H1 (cell line): ENCODE measurements around the gene FBXL14. TPM values are rescaled to one million over a fixed set of nuclear protein-coding genes. Genes with fewer than 3 reads are reported as not detected.

ENCODE experiments used
- CTCF ChIA-PET: fragments of 300-600 bp; sonication (Branson Sonifier 250); formaldehyde crosslinking; loops from one replicate; lab custom pipeline; 2021; ENCODE audit not compliant: partially characterized antibody; lab: Charles Lee
- POLR2A ChIA-PET: fragments of 300-600 bp; sonication (Branson Sonifier 250); formaldehyde crosslinking; loops from one replicate; lab custom pipeline; 2021; ENCODE audit warnings: inconsistent platforms; ENCODE audit not compliant: partially characterized antibody; lab: Charles Lee
- DNase-seq, 2 experiments: peaks; one replicate each; pipeline versions ENCODE4 v3.0.0 to v3.0.0-alpha.2; 2010 to 2022; ENCODE audit warnings: low spot score in 2 of 2, low read depth in 1 of 2, mixed read lengths in 1 of 2
- FAIRE-seq: peaks from 2 replicates; lab custom pipeline; 2011; peaks lifted over from hg19 to GRCh38; lab: Jason Lieb, UNC
- H2AFZ ChIP-seq: 2 replicates; pipeline ENCODE4 v1.8.1; 2012; ENCODE audit warnings: low read length, inconsistent platforms
- H2AK5ac ChIP-seq: 2 replicates; pipeline ENCODE4 v1.6.1; 2013; ENCODE audit warnings: low read depth, low read length
- H2BK120ac ChIP-seq: replicated peaks from 2 replicates; pipeline ENCODE3; 2013; ENCODE audit warnings: low read depth, low read length, inconsistent platforms
- H2BK12ac ChIP-seq: 2 replicates; pipeline ENCODE4 v1.6.1; 2013; ENCODE audit warnings: low read depth, low read length
- H2BK15ac ChIP-seq: 2 replicates; pipeline ENCODE4 v1.6.1; 2013; ENCODE audit warnings: low read length
- H2BK20ac ChIP-seq: 2 replicates; pipeline ENCODE4 v1.6.1; 2013; ENCODE audit warnings: low read length
- H2BK5ac ChIP-seq: 2 replicates; pipeline ENCODE4 v1.6.1; 2013; ENCODE audit warnings: low read depth, low read length
- H3K14ac ChIP-seq: 2 replicates; pipeline ENCODE4 v1.6.1; 2013; ENCODE audit warnings: inconsistent platforms; ENCODE audit not compliant: insufficient read length
- H3K18ac ChIP-seq: 2 replicates; pipeline ENCODE4 v1.6.1; 2013; ENCODE audit warnings: low read length; ENCODE audit errors: extremely low read depth
- H3K23ac ChIP-seq: 2 replicates; pipeline ENCODE4 v1.6.1; 2013; ENCODE audit warnings: inconsistent platforms; ENCODE audit not compliant: insufficient read length
- H3K23me2 ChIP-seq: 2 replicates; pipeline ENCODE4 v1.6.1; 2013; ENCODE audit warnings: low read depth, low read length
- H3K27ac ChIP-seq: 2 replicates; pipeline ENCODE4 v1.6.1; 2011; ENCODE audit warnings: low read depth, low read length, inconsistent platforms
- H3K27me3 ChIP-seq, 4 experiments: replicated peaks in 1 of 4; 1 replicate in 1 of 4; 2 replicates in 3 of 4; pipeline versions ENCODE4 v1.6.1 to v1.8.1; 2011 to 2013; ENCODE audit warnings: low read length in 3 of 4, mild to moderate bottlenecking in 3 of 4, inconsistent platforms in 2 of 4, mixed read lengths in 2 of 4, moderate library complexity in 1 of 4; ENCODE audit not compliant: control insufficient read depth in 3 of 4, insufficient read depth in 3 of 4; ENCODE audit errors: extremely low read depth in 1 of 4
- H3K36me3 ChIP-seq, 4 experiments: 2 replicates each; pipeline versions ENCODE4 v1.6.1 to v1.8.1; 2011 to 2013; ENCODE audit warnings: mild to moderate bottlenecking in 4 of 4, low read length in 3 of 4, moderate library complexity in 2 of 4, control low read depth in 1 of 4, inconsistent platforms in 1 of 4; ENCODE audit not compliant: insufficient read depth in 4 of 4, control insufficient read depth in 2 of 4
- H3K4ac ChIP-seq: replicated peaks from 2 replicates; pipeline ENCODE3; 2013; ENCODE audit warnings: low read length, low read depth, mixed read lengths, inconsistent platforms; ENCODE audit not compliant: insufficient read length
- H3K4me1 ChIP-seq, 4 experiments: replicated peaks in 1 of 4; 1 replicate in 1 of 4; 2 replicates in 3 of 4; pipeline versions ENCODE4 v1.6.1 to v1.8.1; 2011 to 2013; ENCODE audit warnings: low read length in 3 of 4, inconsistent platforms in 2 of 4, mixed read lengths in 1 of 4; ENCODE audit not compliant: insufficient read depth in 4 of 4, control insufficient read depth in 3 of 4
- H3K4me2 ChIP-seq, 2 experiments: 2 replicates each; pipeline versions ENCODE4 v1.6.1 to v1.8.1; 2011 to 2013; ENCODE audit warnings: low read depth in 2 of 2, low read length in 2 of 2, control low read depth in 1 of 2, inconsistent platforms in 1 of 2, mild to moderate bottlenecking in 1 of 2; ENCODE audit not compliant: insufficient read depth in 1 of 2
- H3K4me3 ChIP-seq, 4 experiments: fragments of 200-600, 300-600 bp in 1 of 4; sonication (generic), shearing (Covaris generic), sonication (Bioruptor Twin) in 1 of 4; 2 replicates each; pipeline versions ENCODE4 v1.5.1 to v1.8.1; 2011 to 2016; ENCODE audit warnings: low read length in 4 of 4, low read depth in 3 of 4, control low read depth in 2 of 4, inconsistent platforms in 2 of 4, mild to moderate bottlenecking in 2 of 4, mixed read lengths in 1 of 4, moderate library complexity in 1 of 4; ENCODE audit not compliant: insufficient read depth in 2 of 4; ENCODE audit errors: extremely low read depth in 1 of 4
- H3K56ac ChIP-seq: replicated peaks from 2 replicates; pipeline ENCODE3; 2013; ENCODE audit warnings: low read depth, mild to moderate bottlenecking, mixed read lengths, low read length, inconsistent platforms; ENCODE audit not compliant: insufficient read length
- H3K79me1 ChIP-seq: 2 replicates; pipeline ENCODE4 v1.6.1; 2013; ENCODE audit warnings: low read depth, low read length, control low read depth
- H3K79me2 ChIP-seq, 2 experiments: 2 replicates each; pipeline versions ENCODE4 v1.6.1 to v1.8.1; 2012 to 2013; ENCODE audit warnings: low read length in 2 of 2, mild to moderate bottlenecking in 2 of 2, inconsistent platforms in 1 of 2; ENCODE audit not compliant: insufficient read depth in 2 of 2, control insufficient read depth in 1 of 2
- H3K9ac ChIP-seq, 4 experiments: replicated peaks in 1 of 4; 1 replicate in 1 of 4; 2 replicates in 3 of 4; pipeline versions ENCODE4 v1.6.1 to v1.8.1; 2011 to 2013; ENCODE audit warnings: low read depth in 3 of 4, low read length in 3 of 4, control low read depth in 2 of 4, mild to moderate bottlenecking in 2 of 4, moderate library complexity in 2 of 4, inconsistent platforms in 1 of 4; ENCODE audit errors: extremely low read depth in 1 of 4
- H3K9me3 ChIP-seq, 2 experiments: 2 replicates each; pipeline versions ENCODE4 v1.6.1 to v1.8.1; 2012 to 2013; ENCODE audit warnings: mild to moderate bottlenecking in 2 of 2, moderate library complexity in 2 of 2, control low read depth in 1 of 2, inconsistent platforms in 1 of 2, low read depth in 1 of 2, low read length in 1 of 2, mixed read lengths in 1 of 2; ENCODE audit not compliant: insufficient read depth in 2 of 2
- H4K20me1 ChIP-seq, 2 experiments: replicated peaks in 1 of 2; 2 replicates each; pipeline versions ENCODE3 to v1.8.1; 2011 to 2013; ENCODE audit warnings: inconsistent platforms in 2 of 2, low read length in 2 of 2, mild to moderate bottlenecking in 1 of 2; ENCODE audit not compliant: insufficient read depth in 2 of 2, control insufficient read depth in 1 of 2
- H4K5ac ChIP-seq: 2 replicates; pipeline ENCODE4 v1.6.1; 2013; ENCODE audit warnings: low read length, low read depth, mixed read lengths, inconsistent platforms; ENCODE audit not compliant: insufficient read length
- H4K8ac ChIP-seq: 2 replicates; pipeline ENCODE4 v1.8.0; 2013; ENCODE audit warnings: mild to moderate bottlenecking, moderate library complexity, low read length, inconsistent platforms; ENCODE audit not compliant: insufficient read depth; ENCODE audit errors: extremely low read depth
- H4K91ac ChIP-seq: replicated peaks from 2 replicates; pipeline ENCODE3; 2013; ENCODE audit warnings: low read length, mixed read lengths, inconsistent platforms; ENCODE audit not compliant: insufficient read length
- CHD1 ChIP-seq: IDR thresholded peaks from 2 replicates; pipeline ENCODE4 v1.6.1; 2012; ENCODE audit warnings: low read depth, low read length, improper control_type of control experiment
- EGR1 ChIP-seq: IDR thresholded peaks from 2 replicates; pipeline ENCODE4 v1.6.1; 2011; ENCODE audit warnings: low read depth, low read length, borderline replicate concordance
- EZH2 ChIP-seq: fragments of 200-600 bp; sonication (generic); IDR thresholded peaks from 2 replicates; pipeline ENCODE4 v1.7.1; 2012; ENCODE audit warnings: low read depth, mild to moderate bottlenecking, moderate library complexity, low read length, inconsistent platforms; ENCODE audit not compliant: severe bottlenecking
- JUND ChIP-seq: IDR thresholded peaks from 2 replicates; pipeline ENCODE4 v1.6.1; 2011; ENCODE audit warnings: mild to moderate bottlenecking, improper control_type of control experiment, low read length
- POLR2A ChIP-seq, 2 experiments: IDR thresholded peaks; 1 replicate in 1 of 2; 2 replicates in 1 of 2; pipeline ENCODE4 v1.6.1; 2011; ENCODE audit warnings: low read depth in 2 of 2, low read length in 2 of 2, mild to moderate bottlenecking in 2 of 2; ENCODE audit errors: control extremely low read depth in 1 of 2
- POU5F1 ChIP-seq: IDR thresholded peaks from 2 replicates; pipeline ENCODE4 v1.6.1; 2011; ENCODE audit warnings: low read depth, mild to moderate bottlenecking, low read length, moderate library complexity
- RAD21 ChIP-seq, 2 experiments: IDR thresholded peaks in 1 of 2; conservative IDR thresholded peaks in 1 of 2; 2 replicates each; pipeline ENCODE4 v1.6.1; 2011; ENCODE audit warnings: low read depth in 2 of 2, low read length in 2 of 2, improper control_type of control experiment in 1 of 2, inconsistent platforms in 1 of 2, mild to moderate bottlenecking in 1 of 2, moderate library complexity in 1 of 2
- SAP30 ChIP-seq: fragments of 300-600 bp; sonication (generic); IDR thresholded peaks from 2 replicates; pipeline ENCODE4 v1.7.1; 2012; ENCODE audit warnings: low read length, moderate library complexity, mild to moderate bottlenecking, inconsistent platforms; ENCODE audit not compliant: insufficient read depth, insufficient replicate concordance
- SRF ChIP-seq: IDR thresholded peaks from 2 replicates; pipeline ENCODE4 v1.6.1; 2011; ENCODE audit warnings: mild to moderate bottlenecking, low read depth, low read length, moderate library complexity
- TEAD4 ChIP-seq: IDR thresholded peaks from 2 replicates; pipeline ENCODE4 v1.6.1; 2012; ENCODE audit warnings: low read depth, low read length, inconsistent platforms, mixed read lengths
- WGBS, 2 experiments: shearing (Covaris generic) in 1 of 2; methylation state at CpG; one replicate each; pipeline versions ENCODE4 v1.1.6 to v1.1.7; 2013 to 2015; ENCODE audit warnings: low lambda C conversion rate in 2 of 2, mixed read lengths in 2 of 2, inconsistent platforms in 1 of 2, low coverage in 1 of 2, missing lambda C conversion rate in 1 of 2; ENCODE audit not compliant: insufficient replicate concordance in 2 of 2, insufficient coverage in 1 of 2, insufficient read length in 1 of 2; ENCODE audit errors: extremely low coverage in 1 of 2, missing lambda C conversion rate in 1 of 2; 5-methylcytosine and 5-hydroxymethylcytosine counted together
- polyA plus RNA-seq, 7 experiments: library from polyadenylated mRNA; depleted of rRNA in 3 of 7; stranded (reverse) in 5 of 7; unstranded in 2 of 7; fragments of >200 nt in 5 of 7; fragments of 200-250 nt in 2 of 7; gene quantifications; 1 replicate in 5 of 7; 2 replicates in 1 of 7; 4 replicates in 1 of 7; pipeline versions ENCODE4 v1.2.1 to v1.2.3, GENCODE V29; 2011 to 2013; ENCODE audit warnings: missing spikeins in 2 of 7, mixed read lengths in 2 of 7
- total RNA-seq: library from RNA; stranded (reverse); fragmentation: NEBNext Ultra II Directional; extraction: Animal tissue kit (Norgen Biotek cat#: 25700); gene quantifications from 2 replicates; pipeline ENCODE4 v1.2.1, GENCODE V29; 2021

Gene FBXL14
- total and polyA plus RNA-seq, 2 of the 8 experiments (the other 6 are each of a cell fraction or from before 2014, with no cell fraction given), result 5.5 to 9.6 TPM

DNA sequence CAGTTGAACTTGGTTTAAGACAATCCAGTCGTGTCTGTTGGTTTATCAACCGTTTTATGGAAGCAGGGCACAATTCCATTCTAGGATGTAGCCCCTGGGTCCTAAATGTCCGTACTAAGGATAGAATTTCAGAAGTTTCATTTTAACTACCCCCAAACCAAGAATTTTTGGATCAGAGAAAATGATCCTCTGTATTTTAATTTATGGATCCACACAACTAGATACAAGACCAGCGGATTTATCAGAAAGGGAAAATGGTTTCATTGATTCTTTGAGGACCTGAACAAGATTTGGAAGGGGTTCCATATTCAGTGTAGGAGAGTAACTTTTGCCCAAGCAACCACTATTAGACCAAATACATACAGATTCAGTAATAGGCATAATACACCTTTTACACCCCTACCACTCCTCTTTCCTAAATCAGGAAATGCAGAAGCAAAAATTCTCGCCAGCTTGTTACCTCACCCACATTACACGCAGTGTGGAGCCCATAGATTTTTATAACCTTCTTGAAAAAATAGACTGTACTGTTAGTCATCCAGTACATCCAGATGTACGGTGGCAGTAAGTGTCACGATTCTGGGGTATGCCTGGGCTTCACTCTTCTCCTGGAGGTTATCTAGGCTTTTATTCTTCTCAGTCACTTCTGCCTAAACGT lies 1.4 kb upstream of the FBXL14 start:
- H3K27me3 ChIP-seq, result peaks cover 21 to 50% (median 41%) of the 10 kb centered on the region in 4 experiments
- POLR2A ChIA-PET, result no interaction called here
- H3K4me2 ChIP-seq, result peak overlapping the region in 1 of 2 experiments; percentile 84; a peak in 2 of 4 replicates
- FAIRE-seq (no peak), DNase-seq (no peak)
- H3K27ac ChIP-seq, result no peak overlapping the region
- H4K20me1 ChIP-seq, result peaks cover 13 to 18% of the 10 kb centered on the region in 2 experiments
- no peak overlapping the region for H4K5ac ChIP-seq
- peaks cover 9 to 27% (median 18%) of the 10 kb centered on the region in 4 experiments for H3K4me1 ChIP-seq
- peak overlapping the region in 1 of 4 experiments; percentile 60; a peak in 2 of 8 replicates for H3K4me3 ChIP-seq
- H2AFZ ChIP-seq, result no peak overlapping the region
- no peak overlapping the region for H2BK12ac ChIP-seq
- 73% methylated on average over 9 of the region's 9 CpGs; no CpG with 5 or more reads in 1 of the 2 experiments for WGBS, 2 experiments
- H4K8ac ChIP-seq, result no peak overlapping the region
- CTCF ChIA-PET, result interaction anchor here (1.2 kb wide), 1 partner anchor 12 kb away, joined by 4 read pairs; no protein-coding TSS in a partner anchor
- H2AK5ac ChIP-seq, result no peak overlapping the region; the same call in 1 of the 2 replicates
- H3K18ac ChIP-seq, result no peak overlapping the region
- no peak overlapping the region for H4K91ac ChIP-seq
- no peaks in the 10 kb centered on the region for H3K9me3 ChIP-seq
- H2BK5ac ChIP-seq, result no peak overlapping the region
- H3K79me2 ChIP-seq, result peaks cover 0 to 5% of the 10 kb centered on the region in 2 experiments; a peak in 1 of 4 replicates
- no peak for TF ChIP-seq SRF
- no peak for TF ChIP-seq EGR1
- no peak for TF ChIP-seq CHD1
- no peak for TF ChIP-seq TEAD4
- no peak for TF ChIP-seq POU5F1
- no peak for TF ChIP-seq EZH2
- no peak for TF ChIP-seq POLR2A (IDR thresholded peaks at IDR 0.05; ENCODE audit: control extremely low read depth in 1 of 2, low read depth in 2 of 2, low read length in 2 of 2)
- TF ChIP-seq JUND, result no peak
- TF ChIP-seq RAD21 (IDR thresholded peaks at IDR 0.05 in 1 of 2, conservative IDR thresholded peaks at IDR 0.05 in 1 of 2; ENCODE audit: low read depth in 2 of 2, low read length in 2 of 2), result no peak
- no peak for TF ChIP-seq SAP30
- TF ChIP-seq, all 59 proteins: peak for 0
- Histone ChIP-seq H3K14ac (no peak overlapping the region), H2BK120ac (no peak overlapping the region), H2BK20ac (no peak overlapping the region), H3K23ac (no peak overlapping the region), H3K79me1 (no peaks in the 10 kb centered on the region), H2BK15ac (no peak overlapping the region), H3K56ac (no peak overlapping the region), H3K36me3 (no peaks in the 10 kb centered on the region), H3K9ac (no peak overlapping the region), H3K23me2 (peaks cover 16% of the 10 kb centered on the region; the same call in 1 of the 2 replicates), H3K4ac (no peak overlapping the region)
